Fibroblast of lung (primary cell): ENCODE data around the gene CENPP.

Experiments used
- EZH2 ChIP-seq: IDR thresholded peaks from 2 replicates; pipeline ENCODE4 v1.5.1; 2012; ENCODE audit warnings: low read length, control low read depth, mild to moderate bottlenecking; ENCODE audit errors: missing control alignments
- TF ChIP-seq, protein P1 (sequence below), 2 donors: IDR thresholded peaks in 1 of 2; conservative IDR thresholded peaks in 1 of 2; 1 replicate in 1 of 2; 2 replicates in 1 of 2; pipeline ENCODE4 v1.5.1; 2011 to 2012; ENCODE audit warnings: low read length in 2 of 2, control low read depth in 1 of 2, inconsistent platforms in 1 of 2, low read depth in 1 of 2, mild to moderate bottlenecking in 1 of 2

- TF ChIP-seq EZH2, result no peak
- TF ChIP-seq, protein P1, sequence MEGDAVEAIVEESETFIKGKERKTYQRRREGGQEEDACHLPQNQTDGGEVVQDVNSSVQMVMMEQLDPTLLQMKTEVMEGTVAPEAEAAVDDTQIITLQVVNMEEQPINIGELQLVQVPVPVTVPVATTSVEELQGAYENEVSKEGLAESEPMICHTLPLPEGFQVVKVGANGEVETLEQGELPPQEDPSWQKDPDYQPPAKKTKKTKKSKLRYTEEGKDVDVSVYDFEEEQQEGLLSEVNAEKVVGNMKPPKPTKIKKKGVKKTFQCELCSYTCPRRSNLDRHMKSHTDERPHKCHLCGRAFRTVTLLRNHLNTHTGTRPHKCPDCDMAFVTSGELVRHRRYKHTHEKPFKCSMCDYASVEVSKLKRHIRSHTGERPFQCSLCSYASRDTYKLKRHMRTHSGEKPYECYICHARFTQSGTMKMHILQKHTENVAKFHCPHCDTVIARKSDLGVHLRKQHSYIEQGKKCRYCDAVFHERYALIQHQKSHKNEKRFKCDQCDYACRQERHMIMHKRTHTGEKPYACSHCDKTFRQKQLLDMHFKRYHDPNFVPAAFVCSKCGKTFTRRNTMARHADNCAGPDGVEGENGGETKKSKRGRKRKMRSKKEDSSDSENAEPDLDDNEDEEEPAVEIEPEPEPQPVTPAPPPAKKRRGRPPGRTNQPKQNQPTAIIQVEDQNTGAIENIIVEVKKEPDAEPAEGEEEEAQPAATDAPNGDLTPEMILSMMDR (conservative IDR thresholded peaks at IDR 0.05 in 1 of 2, IDR thresholded peaks at IDR 0.05 in 1 of 2; ENCODE audit: low read depth in 1 of 2, low read length in 2 of 2), result no peak
These were observed 190.8 kb downstream of the CENPP start for GRCh38 chr9:92516521-92516920.
